ENCODE data around the gene JMJD1C.

DNA sequence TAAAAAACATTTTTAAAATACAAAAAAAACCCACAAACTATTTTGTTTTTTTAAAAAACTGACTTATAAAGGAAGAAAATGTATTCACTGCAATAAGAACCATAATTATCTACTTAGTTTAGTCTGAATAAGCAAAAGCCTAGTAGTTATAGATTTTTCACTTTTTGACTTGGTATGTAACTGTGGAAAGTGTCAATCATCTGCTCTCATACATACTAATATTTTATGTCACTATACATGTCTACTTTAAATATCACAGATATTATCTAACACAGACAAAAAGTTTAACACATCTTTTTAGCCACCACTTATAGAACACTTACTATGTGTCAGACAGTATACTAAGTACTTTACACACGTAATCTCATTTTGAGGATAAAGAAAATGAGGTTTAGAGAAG, 3.2 kb upstream of the JMJD1C start:
- TF ChIP-seq, protein P1, sequence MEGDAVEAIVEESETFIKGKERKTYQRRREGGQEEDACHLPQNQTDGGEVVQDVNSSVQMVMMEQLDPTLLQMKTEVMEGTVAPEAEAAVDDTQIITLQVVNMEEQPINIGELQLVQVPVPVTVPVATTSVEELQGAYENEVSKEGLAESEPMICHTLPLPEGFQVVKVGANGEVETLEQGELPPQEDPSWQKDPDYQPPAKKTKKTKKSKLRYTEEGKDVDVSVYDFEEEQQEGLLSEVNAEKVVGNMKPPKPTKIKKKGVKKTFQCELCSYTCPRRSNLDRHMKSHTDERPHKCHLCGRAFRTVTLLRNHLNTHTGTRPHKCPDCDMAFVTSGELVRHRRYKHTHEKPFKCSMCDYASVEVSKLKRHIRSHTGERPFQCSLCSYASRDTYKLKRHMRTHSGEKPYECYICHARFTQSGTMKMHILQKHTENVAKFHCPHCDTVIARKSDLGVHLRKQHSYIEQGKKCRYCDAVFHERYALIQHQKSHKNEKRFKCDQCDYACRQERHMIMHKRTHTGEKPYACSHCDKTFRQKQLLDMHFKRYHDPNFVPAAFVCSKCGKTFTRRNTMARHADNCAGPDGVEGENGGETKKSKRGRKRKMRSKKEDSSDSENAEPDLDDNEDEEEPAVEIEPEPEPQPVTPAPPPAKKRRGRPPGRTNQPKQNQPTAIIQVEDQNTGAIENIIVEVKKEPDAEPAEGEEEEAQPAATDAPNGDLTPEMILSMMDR (conservative IDR thresholded peaks at IDR 0.05; ENCODE audit: low read length) = no peak
- TF ChIP-seq EZH2phosphoT487 (IDR thresholded peaks at IDR 0.05; ENCODE audit: borderline replicate concordance) = no peak

Measured in Loucy (cell line).